Choroid plexus epithelial cell (primary cell): ENCODE data around the gene POU5F1.
"Not testable (repeated sequence)": the region's sequence is repeated elsewhere in the genome, so short reads cannot be mapped to it uniquely, and the experiment has no call there.

Experiments used
- DNase-seq: peaks from one replicate; pipeline ENCODE4 v3.0.0-alpha.2; 2010; ENCODE audit warnings: low read depth
- H3K4me3 ChIP-seq: 2 replicates; pipeline ENCODE4 v1.5.1; 2011; ENCODE audit warnings: low read depth, mild to moderate bottlenecking, control low read depth, low read length, moderate library complexity
- CTCF ChIP-seq: conservative IDR thresholded peaks from 2 replicates; pipeline ENCODE4 v1.5.1; 2011; ENCODE audit warnings: low read depth, mild to moderate bottlenecking, control low read depth, inconsistent platforms, low read length, moderate library complexity

POU5F1 gene

GRCh38 chr6:31165986-31166385 lies 4.5 kb downstream of the POU5F1 start:
- no peak for DNase-seq
- H3K4me3 ChIP-seq: no peak overlapping the region
- TF ChIP-seq CTCF: no peak

DNA sequence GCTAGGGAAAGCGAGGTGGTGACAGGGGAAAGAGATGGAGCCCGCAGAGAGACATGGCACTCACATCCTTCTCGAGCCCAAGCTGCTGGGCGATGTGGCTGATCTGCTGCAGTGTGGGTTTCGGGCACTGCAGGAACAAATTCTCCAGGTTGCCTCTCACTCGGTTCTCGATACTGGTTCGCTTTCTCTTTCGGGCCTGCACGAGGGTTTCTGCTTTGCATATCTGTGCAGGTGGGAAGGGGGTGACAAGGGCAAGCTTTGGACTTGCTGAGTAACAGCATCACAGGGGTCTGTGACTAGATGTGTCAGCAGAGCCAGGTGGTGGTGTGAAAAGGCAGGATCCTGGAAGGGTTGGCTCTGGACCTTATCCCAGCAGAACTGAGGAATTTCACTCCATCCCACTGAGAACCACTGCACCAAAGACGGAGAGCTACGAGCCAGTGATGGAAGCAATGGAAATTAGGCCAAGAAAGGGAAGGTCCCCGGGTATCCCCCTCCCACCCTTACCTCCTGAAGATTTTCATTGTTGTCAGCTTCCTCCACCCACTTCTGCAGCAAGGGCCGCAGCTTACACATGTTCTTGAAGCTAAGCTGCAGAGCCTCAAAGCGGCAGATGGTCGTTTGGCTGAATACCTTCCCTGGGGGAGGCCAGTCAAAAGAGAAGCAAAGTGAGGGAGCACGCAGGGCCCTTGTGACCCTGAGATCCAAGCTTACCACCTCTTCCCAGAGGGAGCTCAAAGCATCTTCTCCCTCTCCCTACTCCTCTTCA lies 5.2 kb downstream of the POU5F1 start:
- H3K4me3 ChIP-seq, DNase-seq: not testable (repeated sequence)

- H3K4me3 ChIP-seq: not testable (repeated sequence)
These were observed 5.9 kb downstream of the POU5F1 start for GRCh38 chr6:31164475-31165063.

GRCh38 chr6:31163922-31164321 lies 6.6 kb downstream of the POU5F1 start:
- H3K4me3 ChIP-seq: no peak overlapping the region
- DNase-seq: peak; percentile 22
- no peak for TF ChIP-seq CTCF

More at GRCh38 chr6:31164475-31165063, 5.9 kb downstream of the POU5F1 start:
- not testable (repeated sequence) for DNase-seq

DNA sequence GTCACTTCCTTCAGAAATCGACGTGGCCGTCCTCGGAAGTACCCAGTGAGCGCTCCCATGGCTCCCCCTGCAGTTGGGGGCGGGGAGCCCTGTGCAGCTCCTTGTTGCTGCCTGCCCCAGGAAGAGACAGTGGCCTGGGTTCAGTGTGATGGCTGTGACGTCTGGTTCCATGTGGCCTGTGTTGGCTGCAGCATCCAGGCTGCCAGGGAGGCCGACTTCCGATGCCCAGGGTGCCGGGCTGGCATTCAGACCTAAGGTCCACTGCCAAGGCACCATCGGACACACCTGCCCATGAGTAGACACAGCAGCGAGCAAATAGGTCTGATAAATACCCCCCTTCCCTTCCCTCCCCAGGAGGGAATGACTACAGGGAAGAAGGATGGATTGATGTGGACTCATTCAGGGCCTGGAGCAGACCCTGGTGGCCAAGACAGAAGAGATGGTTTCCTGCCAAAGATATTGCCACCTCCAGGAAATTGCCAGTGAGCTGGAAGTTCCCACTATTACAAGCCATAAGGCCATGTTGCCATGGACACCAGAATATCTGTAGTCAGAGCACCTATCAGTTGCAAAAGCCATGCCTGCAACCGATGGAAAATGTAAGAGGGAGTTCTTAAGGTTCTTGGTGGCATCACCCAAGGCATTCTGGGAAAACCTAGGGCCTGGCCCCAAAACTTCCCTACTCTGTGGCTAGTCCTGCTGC lies 7.9 kb downstream of the POU5F1 start:
- no peak for TF ChIP-seq CTCF
- DNase-seq: no peak
- H3K4me3 ChIP-seq: no peak overlapping the region

DNA sequence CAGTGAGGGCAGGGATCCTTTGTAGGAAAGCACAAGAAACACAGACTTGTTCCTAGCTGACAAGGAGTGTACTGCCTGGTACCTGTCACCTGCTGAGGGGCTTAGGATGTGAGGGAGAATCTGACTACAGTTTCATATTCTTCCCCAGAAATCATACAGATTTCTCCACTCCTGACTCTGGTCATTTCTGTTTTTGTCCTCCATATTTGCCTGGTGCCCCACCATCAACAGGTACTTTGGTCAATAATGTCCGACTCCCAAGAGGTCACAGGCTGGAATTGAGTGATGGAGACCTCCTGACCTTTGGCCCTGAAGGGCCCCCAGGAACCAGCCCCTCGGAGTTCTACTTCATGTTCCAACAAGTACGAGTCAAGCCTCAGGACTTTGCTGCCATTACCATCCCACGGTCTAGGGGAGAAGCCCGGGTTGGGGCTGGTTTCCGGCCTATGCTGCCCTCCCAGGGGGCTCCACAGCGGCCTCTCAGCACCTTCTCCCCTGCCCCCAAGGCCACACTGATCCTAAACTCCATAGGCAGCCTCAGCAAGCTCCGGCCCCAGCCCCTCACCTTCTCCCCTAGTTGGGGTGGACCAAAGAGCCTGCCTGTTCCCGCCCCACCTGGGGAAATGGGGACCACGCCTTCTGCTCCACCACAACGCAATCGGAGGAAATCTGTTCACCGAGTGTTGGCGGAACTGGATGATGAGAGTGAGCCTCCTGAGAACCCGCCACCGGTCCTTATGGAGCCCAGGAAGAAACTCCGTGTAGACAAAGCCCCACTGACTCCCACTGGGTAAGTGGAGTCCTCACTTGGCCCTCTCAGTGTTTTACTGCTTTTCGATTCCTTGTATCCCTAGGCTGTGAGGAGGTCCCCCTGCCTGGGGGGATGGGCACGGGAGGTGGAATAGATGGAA lies 9.0 kb downstream of the POU5F1 start:
- TF ChIP-seq CTCF: no peak

GRCh38 chr6:31158863-31159855 lies 11.3 kb downstream of the POU5F1 start:
- peak; percentile 4 for TF ChIP-seq CTCF
- DNase-seq: no peak
- peak overlapping the region; percentile 71 for H3K4me3 ChIP-seq

More for the DNA sequence above, 9.0 kb downstream of the POU5F1 start:
- H3K4me3 ChIP-seq: no peak overlapping the region
- no peak for DNase-seq
